Endothelial cell of umbilical vein (primary cell): ENCODE measurements around the gene CCDC60.

ENCODE experiments used
- CTCF ChIP-seq, 2 donors: IDR thresholded peaks; 1 replicate in 1 of 2; 2 replicates in 1 of 2; pipeline ENCODE4 v1.5.1; 2011; ENCODE audit warnings: low read length in 2 of 2, mild to moderate bottlenecking in 2 of 2, moderate library complexity in 2 of 2, control low read depth in 1 of 2, inconsistent platforms in 1 of 2, low read depth in 1 of 2; ENCODE audit not compliant: insufficient read depth in 1 of 2; ENCODE audit errors: extremely low read depth in 1 of 2
- EZH2 ChIP-seq: IDR thresholded peaks from 2 replicates; pipeline ENCODE4 v1.6.1; 2012; ENCODE audit warnings: borderline replicate concordance, low read depth, mild to moderate bottlenecking, moderate library complexity, low read length, inconsistent platforms; ENCODE audit not compliant: severe bottlenecking

GRCh38 chr12:119450771-119451170 lies 116.2 kb downstream of the CCDC60 start:
- TF ChIP-seq EZH2 (no peak), CTCF (IDR thresholded peaks at IDR 0.05; ENCODE audit: extremely low read depth in 1 of 2, insufficient read depth in 1 of 2, low read depth in 1 of 2, low read length in 2 of 2) (no peak)
